ENCODE data around the gene ICAM1.

ICAM1 gene

DNA sequence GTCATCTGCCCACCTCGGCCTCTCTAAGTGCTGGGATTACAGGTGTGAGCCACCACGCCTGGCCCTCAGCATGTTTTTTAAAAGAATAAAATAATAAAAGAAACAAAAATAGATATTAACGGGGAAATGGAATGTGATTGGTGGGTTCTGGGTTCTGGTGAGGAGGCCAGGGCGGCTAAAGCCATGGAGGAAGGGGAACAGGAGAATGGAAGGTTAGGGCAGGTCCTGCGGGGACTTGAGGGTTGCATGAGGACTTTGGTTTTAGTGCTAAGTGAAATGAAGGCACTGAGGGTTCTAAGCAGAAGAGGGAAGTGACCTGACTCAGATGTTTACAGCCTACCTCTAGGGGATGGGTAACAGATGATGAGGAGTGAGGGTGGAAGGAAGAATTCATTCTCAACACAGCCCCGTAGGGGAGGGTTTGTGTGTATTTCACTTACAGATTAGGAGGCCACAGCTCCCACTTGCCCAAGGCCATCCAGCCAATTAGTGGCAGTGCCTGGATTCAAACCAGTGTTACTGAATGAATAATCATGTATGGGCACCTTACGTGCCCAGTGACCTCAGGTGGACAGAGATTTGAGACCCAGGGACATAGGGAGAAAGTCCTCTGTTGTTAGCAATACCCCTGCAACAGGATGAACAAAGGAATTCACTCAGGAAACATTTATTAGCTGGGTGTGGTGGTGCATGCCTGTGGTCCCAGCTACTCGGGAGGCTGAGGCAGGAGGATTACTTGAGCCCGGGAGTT is 25.6 kb upstream of the ICAM1 start:
- DNase-seq: no peak

DNA sequence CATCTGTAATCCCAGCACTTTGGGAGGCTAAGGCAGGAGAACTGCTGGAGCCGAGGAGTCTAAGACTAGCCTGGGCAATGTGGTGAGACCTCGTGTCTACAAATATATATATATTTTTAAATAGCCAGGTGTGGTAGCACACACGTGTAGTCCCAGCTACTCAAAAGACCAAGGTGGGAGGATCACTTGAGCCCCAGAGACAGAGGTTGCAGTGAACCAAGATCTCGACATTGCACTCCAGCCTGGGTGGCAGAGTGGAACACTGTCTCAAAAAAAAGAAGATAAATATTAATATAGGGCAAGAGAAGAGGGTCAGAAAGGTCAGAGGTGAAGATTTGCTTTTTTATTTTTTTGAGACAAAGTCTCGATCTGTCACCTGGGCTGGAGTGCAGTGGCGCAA is 24.4 kb upstream of the ICAM1 start:
- no peak for DNase-seq

DNA sequence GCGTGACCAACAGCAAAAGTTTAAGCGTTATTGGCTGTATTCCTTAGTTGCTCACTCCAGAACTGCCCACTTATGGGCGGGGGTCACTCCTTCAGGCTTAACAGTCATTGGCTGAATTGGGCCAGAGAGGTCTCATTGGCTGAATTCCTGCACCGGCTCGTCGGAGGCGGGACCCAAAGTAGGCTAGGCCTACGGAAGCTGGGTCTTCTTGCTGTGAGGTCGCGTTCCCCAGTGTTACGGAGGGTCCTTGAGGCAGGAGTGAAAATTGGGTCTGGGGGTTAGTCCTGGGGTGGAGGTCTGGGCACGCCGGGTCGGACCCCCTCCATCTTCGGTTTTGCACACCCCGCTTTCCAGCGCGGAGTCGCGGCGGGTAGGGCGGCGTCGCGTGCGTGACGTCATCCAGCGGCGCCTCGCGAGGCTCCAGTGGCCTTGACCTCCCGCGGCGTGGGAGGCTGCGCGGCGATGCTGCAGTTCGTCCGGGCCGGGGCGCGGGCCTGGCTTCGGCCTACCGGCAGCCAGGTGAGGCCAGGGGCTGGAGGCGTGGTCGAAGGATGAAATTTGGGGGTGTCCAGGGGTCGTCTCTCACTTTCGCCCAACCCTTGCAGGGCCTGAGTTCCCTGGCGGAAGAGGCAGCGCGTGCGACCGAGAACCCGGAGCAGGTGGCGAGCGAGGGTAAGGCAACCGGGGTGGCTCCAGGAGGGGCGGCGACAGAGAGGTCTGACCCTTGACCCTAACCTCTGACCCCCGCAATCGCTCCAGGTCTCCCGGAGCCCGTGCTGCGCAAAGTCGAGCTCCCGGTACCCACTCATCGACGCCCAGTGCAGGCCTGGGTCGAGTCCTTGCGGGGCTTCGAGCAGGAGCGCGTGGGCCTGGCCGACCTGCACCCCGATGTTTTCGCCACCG is 18.9 kb upstream of the ICAM1 start, which contains the start of gene MRPL4:
TSS of gene MRPL4 (plus strand) at position 423 of the 903 bp plus-strand sequence. CDS start at position 463, 40 bp downstream.
- peak; percentile 97 for DNase-seq

DNA sequence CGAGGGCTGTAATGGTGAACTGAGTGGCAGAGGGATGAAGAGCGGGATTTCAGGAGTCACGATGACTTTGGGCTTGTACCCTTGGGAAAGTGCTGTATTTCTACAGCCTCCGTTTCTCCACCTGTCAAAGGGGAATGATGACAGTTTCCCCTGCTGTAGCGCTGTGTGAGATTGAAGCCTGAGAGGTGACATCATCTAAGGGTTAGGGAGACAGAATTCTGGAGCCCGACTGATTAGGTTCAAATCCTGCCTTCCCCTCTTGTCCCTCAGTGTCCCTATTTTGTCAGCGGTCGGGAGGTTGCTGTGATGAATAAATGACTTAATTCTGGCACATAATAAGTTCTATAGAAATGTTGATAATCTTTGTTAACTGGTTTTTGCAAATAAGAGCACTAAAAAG is 18.2 kb upstream of the ICAM1 start:
- DNase-seq: no peak

DNA sequence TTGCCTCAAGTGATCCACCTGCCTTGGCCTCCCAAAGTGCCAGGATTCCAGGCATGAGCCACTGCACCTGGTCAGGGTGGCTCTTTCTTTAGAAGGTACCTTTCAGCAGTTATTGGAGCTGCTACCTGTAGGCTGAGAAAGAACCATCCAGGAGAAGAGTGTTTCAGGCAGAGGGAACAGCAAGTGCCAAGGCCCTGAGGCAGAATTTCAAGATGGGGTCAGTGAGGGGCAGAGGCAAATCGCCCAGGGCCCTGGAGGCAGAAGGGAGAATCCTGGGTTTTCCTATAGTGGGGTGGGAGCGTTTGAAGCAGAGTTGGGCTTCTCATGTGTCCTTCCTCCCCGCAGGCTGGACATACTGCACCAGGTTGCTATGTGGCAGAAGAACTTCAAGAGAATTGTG is 16.7 kb upstream of the ICAM1 start:
- no peak for DNase-seq

DNA sequence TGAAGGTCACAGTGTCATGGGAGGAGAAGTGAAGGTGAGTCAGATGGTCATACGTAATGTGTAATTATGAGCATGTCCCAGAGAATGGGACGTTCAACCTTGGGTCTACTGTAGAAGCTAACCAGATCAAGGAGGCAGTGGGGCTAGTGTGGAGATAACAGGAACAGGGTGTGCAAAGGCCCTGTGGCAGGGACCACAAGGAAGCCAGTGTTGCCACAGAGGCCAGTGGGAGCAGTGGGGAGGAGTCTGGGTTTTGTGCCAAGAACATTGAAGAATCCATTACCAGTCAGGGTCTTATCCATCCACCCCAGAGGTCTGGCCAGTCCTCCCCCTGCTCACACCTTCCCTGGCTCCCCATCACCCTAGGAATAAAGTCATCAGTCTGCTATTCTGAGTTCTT is 15.6 kb upstream of the ICAM1 start:
- DNase-seq: no peak

DNA sequence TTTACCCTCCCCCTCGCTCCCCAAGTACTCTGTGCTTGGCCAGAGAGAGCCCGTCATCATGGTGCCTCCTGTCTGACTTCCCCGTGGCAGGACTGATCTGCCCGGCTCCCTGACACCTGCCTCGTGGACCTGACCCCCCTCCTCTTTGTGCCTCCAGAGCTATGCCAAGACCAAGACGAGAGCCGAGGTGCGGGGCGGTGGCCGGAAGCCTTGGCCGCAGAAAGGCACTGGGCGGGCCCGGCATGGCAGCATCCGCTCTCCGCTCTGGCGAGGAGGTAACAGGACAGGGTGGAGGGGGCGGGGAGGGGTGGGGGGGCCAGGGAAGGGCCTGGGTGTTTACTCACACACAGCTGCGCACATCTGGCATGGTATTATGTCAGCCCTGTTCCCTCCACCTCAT is 14.4 kb upstream of the ICAM1 start:
- no peak for DNase-seq

DNA sequence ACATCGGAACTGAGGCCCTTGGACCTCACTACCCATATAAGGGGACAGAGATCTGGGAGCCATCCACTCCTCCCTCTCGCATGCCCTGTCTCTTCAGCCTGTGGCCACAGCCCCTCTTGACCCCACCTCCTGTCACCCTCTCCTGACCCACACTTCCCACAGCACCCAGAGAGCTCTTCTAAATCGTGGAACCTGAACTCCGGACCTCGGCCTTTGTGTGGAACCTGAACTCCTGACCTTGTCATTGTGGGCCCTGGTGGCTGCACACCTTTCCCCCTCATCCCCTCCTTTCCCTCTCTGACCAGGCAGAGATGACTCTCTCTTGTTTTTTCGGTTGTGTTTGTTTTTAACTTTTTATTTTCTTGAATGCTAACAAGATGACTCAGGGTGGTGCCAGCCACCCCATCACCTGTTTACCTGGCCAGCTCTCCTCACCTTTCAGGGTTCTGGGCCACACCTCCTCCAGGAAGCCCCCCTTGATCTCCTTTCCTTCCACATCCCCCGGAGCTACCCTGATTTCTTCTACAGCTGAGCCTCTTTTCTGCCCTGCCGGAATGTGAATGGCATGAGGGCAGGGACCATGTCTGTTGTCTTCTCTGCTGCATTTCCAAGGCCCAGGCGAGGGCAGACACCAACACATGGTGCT is 13.8 kb upstream of the ICAM1 start:
- no peak for DNase-seq

DNA sequence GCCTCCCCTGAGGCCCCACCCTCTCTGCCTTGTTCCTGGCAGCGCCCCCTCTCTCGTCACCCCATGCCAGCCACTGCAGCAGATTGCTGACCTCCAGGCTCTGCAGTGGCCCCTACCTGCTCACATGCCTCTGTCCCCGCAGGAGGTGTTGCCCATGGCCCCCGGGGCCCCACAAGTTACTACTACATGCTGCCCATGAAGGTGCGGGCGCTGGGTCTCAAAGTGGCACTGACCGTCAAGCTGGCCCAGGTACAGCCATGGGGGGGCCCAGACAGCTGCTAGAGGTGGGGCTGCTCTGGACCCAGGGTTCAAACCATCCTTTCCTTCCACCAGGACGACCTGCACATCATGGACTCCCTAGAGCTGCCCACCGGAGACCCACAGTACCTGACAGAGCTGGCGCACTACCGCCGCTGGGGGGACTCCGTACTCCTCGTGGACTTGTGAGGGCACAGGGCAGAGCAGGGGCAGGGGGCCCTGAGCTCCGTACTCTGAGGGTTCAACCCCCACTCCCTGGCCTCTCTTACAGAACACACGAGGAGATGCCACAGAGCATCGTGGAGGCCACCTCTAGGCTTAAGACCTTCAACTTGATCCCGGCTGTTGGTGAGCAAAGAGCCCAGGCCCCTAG is 12.7 kb upstream of the ICAM1 start:
- DNase-seq: no peak

DNA sequence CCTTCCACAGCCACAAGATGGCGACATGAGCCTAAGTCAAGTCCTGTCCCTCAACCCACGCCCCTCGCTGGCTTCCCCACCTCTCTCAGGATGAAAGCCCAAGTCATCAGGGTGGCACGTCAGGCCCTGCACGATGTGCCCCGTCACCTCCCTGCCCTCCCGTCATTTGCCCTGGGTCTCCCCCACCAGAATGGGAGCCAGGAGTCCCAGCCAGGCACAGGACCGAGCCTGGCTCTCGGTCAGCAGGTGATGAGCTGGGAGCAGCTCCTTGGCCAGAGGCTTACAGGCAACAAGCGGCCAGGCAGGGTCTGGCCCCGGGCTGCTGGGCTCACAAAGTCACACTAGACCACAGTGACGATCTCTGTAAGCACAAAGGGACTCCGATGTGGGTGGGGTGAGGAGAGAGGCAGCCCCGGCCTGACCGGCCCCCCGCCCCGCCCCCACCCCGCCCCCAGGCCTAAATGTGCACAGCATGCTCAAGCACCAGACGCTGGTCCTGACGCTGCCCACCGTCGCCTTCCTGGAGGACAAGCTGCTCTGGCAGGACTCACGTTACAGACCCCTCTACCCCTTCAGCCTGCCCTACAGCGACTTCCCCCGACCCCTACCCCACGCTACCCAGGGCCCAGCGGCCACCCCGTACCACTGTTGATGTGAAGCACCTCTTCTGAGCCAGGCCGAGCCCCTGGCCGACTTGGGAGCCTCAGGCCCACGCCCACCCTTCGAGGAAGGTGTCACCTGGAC is 11.6 kb upstream of the ICAM1 start:
- DNase-seq: peak; percentile 93

DNA sequence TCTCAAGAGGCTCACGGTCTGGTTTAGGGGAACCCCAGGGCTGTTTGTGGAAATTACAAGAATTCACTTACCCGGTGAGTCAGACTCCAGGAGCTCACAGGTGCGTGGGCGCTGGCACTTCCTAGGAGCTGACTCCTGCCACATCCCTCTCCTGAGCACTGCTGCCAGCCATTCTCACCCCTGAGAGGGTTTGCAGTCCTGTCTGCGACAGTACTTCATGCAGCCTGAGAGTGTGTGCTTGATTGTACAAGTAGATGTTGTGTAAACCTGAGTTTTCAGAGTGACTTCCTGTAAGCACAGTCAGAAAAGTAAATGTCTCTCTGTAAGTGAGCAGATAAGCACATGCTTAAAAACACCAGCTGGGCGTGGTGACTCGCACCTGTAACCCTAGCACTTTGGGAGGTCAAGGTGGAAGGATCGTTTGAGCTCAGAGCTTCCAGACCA is 10.8 kb upstream of the ICAM1 start:
- peak; percentile 46 for DNase-seq

DNA sequence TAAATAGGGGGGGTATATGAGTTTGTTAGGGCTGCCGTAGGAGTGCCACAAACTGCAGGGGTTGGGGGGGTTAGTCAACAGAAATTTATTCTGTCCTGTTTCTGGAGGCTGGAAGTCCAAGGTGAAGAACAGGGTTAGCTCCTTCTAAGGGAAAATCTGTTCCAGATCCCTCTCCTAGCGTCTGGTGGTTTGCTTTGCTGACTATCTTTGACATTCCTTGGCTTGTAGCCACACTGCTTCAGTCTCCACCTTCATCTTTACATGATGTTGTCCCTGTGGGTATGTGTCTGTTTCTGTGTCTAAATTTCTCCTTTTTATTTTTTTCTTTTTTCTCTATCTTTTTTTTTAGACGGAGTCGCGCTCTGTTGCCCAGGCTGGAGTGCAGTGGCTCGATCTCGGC is 8.1 kb upstream of the ICAM1 start:
- no peak for DNase-seq

DNA sequence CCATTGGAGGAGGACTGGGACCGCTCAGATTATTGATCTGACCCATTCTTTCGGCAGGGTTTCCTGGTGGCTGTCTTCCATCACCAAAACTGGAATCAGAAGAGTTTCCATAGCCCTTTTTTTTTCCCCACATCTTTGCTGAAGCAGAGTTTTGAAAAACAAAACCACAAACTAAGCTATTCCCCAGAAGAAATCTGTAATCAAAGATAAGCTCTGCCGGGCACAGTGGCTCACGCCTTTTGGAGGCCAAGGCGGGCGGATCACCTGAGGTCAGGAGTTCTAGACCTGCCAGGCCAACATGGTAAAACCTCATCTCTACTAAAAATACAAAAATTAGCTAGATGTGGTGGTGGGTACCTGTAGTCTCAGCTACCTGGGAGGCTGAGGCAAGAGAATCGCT is 4.2 kb upstream of the ICAM1 start:
- DNase-seq: no peak

DNA sequence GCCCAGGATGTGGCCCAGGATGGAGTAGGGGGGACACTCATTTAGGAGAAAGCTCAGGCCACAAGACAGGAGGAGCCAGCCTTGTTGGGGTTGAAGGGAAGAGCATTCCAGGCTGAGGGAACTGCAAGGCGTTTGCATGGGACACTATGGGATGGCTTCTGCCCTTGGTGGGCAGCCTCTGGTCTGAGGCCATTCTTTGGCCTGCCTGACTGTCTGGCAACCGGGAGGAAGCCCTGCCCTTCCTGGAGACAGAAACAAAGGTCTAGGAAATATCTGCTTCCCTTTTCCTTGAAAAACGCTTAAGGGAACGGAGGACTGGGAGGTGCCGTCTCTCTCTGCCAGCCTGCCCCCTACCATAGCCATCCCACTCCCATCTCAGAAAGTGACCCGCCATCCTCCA is 2.8 kb upstream of the ICAM1 start:
- DNase-seq: no peak

DNA sequence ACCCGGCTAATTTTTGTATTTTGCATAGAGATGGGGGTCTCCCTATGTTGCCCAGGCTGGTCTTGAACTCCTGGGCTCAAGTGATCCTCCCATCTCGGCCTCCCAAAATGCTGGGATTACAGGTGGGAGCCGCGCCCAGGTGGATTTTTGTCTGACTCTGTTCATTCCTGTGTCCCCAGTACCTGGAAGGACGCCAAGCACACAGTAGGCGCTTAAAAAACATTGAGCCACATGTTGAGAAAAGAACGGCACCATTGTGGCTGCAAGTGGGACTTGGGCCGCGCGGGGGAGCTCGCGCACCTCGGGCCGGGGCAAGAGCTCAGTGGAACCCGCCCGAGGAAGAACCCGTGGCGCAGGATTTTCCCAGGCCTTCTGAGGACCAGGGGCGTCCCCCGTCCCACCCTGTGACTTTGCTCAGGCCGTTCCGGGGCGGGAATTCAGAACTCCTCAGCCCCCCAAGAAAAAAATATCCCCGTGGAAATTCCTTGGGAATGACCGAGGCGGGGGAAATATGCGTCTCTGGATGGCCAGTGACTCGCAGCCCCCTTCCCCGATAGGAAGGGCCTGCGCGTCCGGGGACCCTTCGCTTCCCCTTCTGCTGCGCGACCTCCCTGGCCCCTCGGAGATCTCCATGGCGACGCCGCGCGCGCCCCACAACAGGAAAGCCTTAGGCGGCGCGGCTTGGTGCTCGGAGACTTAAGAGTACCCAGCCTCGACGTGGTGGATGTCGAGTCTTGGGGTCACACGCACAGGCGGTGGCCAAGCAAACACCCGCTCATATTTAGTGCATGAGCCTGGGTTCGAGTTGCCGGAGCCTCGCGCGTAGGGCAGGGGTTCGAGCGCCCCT is 1.4 kb upstream of the ICAM1 start:
- DNase-seq: peak; percentile 87

DNA sequence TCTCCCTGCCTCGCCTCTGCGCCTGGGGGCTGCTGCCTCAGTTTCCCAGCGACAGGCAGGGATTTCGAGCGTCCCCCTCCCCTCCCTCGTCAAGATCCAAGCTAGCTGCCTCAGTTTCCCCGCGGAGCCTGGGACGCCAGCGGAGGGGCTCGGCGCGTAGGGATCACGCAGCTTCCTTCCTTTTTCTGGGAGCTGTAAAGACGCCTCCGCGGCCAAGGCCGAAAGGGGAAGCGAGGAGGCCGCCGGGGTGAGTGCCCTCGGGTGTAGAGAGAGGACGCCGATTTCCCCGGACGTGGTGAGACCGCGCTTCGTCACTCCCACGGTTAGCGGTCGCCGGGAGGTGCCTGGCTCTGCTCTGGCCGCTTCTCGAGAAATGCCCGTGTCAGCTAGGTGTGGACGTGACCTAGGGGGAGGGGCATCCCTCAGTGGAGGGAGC is 722 bp upstream of the ICAM1 start:
- DNase-seq: no peak

DNA sequence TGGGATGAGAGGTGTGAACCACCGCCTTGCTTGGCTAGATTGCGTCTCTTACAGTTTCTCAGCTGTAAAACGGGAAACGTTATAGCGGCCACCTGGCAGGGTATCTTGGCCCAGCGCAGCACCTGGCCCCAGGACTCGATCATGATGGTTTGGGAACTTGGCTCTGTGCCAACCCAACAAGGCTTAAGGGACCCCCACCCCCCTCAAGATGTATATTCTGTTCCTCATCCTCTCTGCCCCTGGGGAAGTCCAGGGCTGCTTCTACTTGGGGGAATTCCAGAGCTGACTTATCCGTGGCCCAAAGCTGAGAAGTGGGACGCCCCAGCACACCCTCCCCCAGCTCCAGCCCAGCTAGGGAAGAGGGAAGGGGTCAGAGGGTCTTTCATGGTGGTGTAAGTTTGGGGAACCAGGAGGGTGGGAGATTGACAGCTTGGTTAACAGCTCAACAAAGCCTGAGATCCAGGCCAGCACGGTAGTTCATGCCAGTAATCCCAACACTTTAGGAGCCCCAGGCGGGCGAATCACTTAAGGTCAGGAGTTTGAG is 695 bp downstream of the ICAM1 start:
- no peak for DNase-seq

DNA sequence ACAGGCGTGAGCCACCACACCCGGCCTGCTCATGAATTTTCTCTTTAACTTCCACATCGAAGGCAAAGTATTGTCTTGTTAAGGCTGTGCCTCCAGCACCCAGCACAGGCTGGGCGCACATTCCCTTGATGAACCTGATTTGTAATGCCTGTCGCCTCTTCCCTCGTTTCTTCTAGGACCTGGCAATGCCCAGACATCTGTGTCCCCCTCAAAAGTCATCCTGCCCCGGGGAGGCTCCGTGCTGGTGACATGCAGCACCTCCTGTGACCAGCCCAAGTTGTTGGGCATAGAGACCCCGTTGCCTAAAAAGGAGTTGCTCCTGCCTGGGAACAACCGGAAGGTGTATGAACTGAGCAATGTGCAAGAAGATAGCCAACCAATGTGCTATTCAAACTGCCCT is 3.7 kb downstream of the ICAM1 start:
- DNase-seq: no peak

DNA sequence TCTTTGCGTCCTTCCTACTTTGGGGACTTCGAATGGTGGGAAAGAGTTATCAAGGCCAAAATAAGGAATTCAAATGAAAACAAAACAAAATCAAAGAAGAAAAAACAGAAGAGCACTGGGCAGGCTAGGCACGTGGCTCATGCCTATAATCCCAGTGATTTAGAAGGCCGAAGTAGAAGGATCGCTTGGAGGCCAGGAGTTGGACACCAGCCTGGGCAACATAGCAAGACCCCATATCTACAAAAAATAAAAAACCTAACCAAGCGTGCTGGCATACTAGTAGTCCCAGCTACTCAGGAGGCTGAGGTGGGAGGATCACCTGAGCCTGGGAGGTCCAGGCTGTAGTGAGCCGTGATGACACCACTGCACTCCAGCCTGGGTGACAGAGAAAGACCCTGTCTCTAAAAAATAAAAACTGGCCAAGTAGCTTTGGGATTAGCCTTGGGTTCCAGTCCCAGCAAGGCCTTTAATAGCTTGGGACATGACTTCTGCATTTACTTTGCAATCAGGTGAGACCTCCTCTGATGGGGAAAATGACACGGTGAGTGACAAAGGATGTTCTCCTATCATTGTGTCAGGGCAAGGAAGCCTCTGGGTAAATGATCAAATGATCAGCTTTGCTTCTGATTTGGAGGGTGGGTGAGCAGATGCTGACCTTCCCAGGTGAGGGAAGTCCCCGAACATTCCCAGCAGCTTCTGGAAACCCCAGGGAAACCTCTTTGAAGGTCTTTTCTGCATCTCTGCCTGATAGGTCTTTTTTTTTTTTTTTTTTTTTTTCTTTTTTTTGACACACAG is 7.1 kb downstream of the ICAM1 start:
- no peak for DNase-seq

DNA sequence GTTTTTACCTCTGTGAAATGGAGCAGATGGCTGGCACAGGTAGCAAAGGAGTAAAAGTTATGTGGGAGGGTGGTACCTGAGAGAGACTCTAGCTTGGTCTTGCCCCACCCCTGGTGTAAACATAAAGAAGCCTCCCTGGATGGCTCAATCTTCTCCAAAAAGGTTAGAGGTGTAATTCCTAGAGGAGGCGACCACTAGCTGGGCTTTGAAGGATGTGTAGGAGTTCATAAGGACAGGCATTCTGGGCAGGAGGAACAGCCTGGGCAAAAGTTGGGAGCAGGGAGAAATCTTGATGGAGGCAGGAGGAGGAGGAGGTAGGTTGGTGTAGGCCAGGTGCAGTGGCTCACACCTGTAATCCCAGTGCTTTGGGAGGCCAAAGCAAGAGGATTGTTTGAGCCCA is 8.0 kb downstream of the ICAM1 start:
- no peak for DNase-seq
